Transverse colon (tissue), 4 donors: ENCODE results near the gene ELK3. TPM values are rescaled to one million over a fixed set of nuclear protein-coding genes. Genes with fewer than 3 reads are reported as not detected.
A peak's percentile ranks its signal among the peaks of the same experiment; 100 is the strongest.

ENCODE experiments used
- DNase-seq: peaks from one replicate; pipeline ENCODE4 v3.0.0-alpha.2; 2019
- H3K27ac ChIP-seq, 4 donors: fragments of 200-600 bp; sonication (generic); 2 replicates each; pipeline ENCODE4 v1.5.1; 2016 to 2018; ENCODE audit warnings: inconsistent platforms in 4 of 4
- H3K27me3 ChIP-seq: fragments of 200-600 bp; sonication (generic); 2 replicates; pipeline ENCODE4 v1.5.1; 2017; ENCODE audit warnings: inconsistent platforms
- H3K36me3 ChIP-seq, 4 donors: fragments of 200-600 bp; sonication (generic); 2 replicates each; pipeline ENCODE4 v1.5.1; 2017 to 2019; ENCODE audit warnings: inconsistent platforms in 4 of 4
- H3K4me1 ChIP-seq, 4 donors: fragments of 200-600 bp; sonication (generic); 2 replicates each; pipeline ENCODE4 v1.5.1; 2017 to 2020; ENCODE audit warnings: inconsistent platforms in 4 of 4
- H3K4me3 ChIP-seq, 4 donors: fragments of 200-600 bp; sonication (generic); 1 replicate in 1 of 4; 2 replicates in 3 of 4; pipeline versions ENCODE4 v1.5.1 to v1.6.1; 2017 to 2019; ENCODE audit warnings: inconsistent platforms in 4 of 4
- H3K9me3 ChIP-seq, 2 donors: fragments of 200-600 bp; sonication (generic); 2 replicates each; pipeline ENCODE4 v1.5.1; 2017 to 2019; ENCODE audit warnings: inconsistent platforms in 2 of 2
- CTCF ChIP-seq, 5 experiments: fragments of 200-600 bp in 3 of 5; fragments of 450-650 bp in 2 of 5; sonication (generic) in 3 of 5; IDR thresholded peaks; 1 replicate in 2 of 5; 2 replicates in 3 of 5; pipeline ENCODE4 v1.5.1; 2016 to 2017; ENCODE audit warnings: antibody characterized with exemption in 5 of 5, inconsistent platforms in 3 of 5, mild to moderate bottlenecking in 2 of 5, moderate library complexity in 1 of 5
- EP300 ChIP-seq: sonication (generic); formaldehyde crosslinking; IDR thresholded peaks from one replicate; pipeline ENCODE4 v1.6.1; 2017; ENCODE audit warnings: antibody characterized with exemption, low read depth
- POLR2A ChIP-seq: fragments of 450-650 bp; IDR thresholded peaks from one replicate; pipeline ENCODE4 v1.6.1; 2016; ENCODE audit warnings: antibody characterized with exemption, mild to moderate bottlenecking, moderate library complexity
- POLR2AphosphoS5 ChIP-seq, 3 donors: sonication (generic); formaldehyde crosslinking; IDR thresholded peaks; one replicate each; pipeline ENCODE4 v1.6.1; 2016; ENCODE audit warnings: antibody characterized with exemption in 3 of 3
- WGBS, 2 donors: methylation state at CpG; one replicate each; pipeline ENCODE4 v1.1.5; 2018; ENCODE audit warnings: low coverage in 1 of 2; 5-methylcytosine and 5-hydroxymethylcytosine counted together
- in situ Hi-C, 4 donors: fragments of 200-750 bp; cut with MboI; loops; one replicate each; pipeline versions ENCODE4 v1.15.0 to v1.15.1; 2017; ENCODE audit warnings: low sequenced_read_pairs in 3 of 4, low pct_ligation_motif_present in 1 of 4, low pct_unique_long_range_greater_than_20kb in 1 of 4
- intact Hi-C: fragments of 100-400 bp; cut with DNase I; formaldehyde crosslinking; loops from one replicate; pipeline ENCODE4 v1.15.1; 2023; ENCODE audit warnings: low total_unique reads
- total RNA-seq, 4 donors: library from RNA; depleted of rRNA; stranded (reverse); fragments of >200 nt; gene quantifications; one replicate each; pipeline ENCODE4 v1.1.0, GENCODE V29; 2016

The ELK3 gene
- total RNA-seq, 4 donors from 2014 or later = 2.2 to 11.3 (median 5.3) TPM

- 74 to 78% methylated on average over 7 to 8 of the region's 8 CpGs for WGBS, 2 donors
- intact Hi-C loops = no loop called here
- Histone ChIP-seq H3K27me3 (no peaks in the 10 kb centered on the region), H3K27ac (peak overlapping the region; percentile 47 to 67 (median 58)), H3K4me1 (peaks cover 0 to 27% (median 0%) of the 10 kb centered on the region in 4 donors), H3K36me3 (no peaks in the 10 kb centered on the region), H3K4me3 (no peak overlapping the region), H3K9me3 (no peaks in the 10 kb centered on the region)
- TF ChIP-seq POLR2A = no peak
- TF ChIP-seq POLR2AphosphoS5 (IDR thresholded peaks at IDR 0.05) = peak in 1 of 3 donors; percentile 23
- DNase-seq = peak; percentile 38
- in situ Hi-C loops = no loop called here
Observed at GRCh38 chr12:96255077-96255476, 60.9 kb downstream of the ELK3 start.

- no peaks in the 10 kb centered on the region for H3K9me3 ChIP-seq
- H3K27ac ChIP-seq = peak overlapping the region; percentile 57 to 67 (median 62)
- no peaks in the 10 kb centered on the region for H3K36me3 ChIP-seq
- peaks cover 0 to 27% (median 0%) of the 10 kb centered on the region in 4 donors for H3K4me1 ChIP-seq
- intact Hi-C loops = no loop called here
- H3K27me3 ChIP-seq = no peaks in the 10 kb centered on the region
- H3K4me3 ChIP-seq = no peak overlapping the region
- DNase-seq = no peak
- WGBS, 2 donors = 78 to 93% methylated on average over 3 to 7 of the region's 7 CpGs
- in situ Hi-C loops = no loop called here
- TF ChIP-seq POLR2AphosphoS5 (IDR thresholded peaks at IDR 0.05) (no peak), POLR2A (no peak), EP300 (no peak), CTCF (IDR thresholded peaks at IDR 0.05) (no peak)
Observed at GRCh38 chr12:96256672-96257361, 62.6 kb downstream of the ELK3 start.

- Histone ChIP-seq H3K36me3 (no peaks in the 10 kb centered on the region), H3K4me3 (no peak overlapping the region), H3K4me1 (peaks cover 0 to 27% (median 0%) of the 10 kb centered on the region in 4 donors), H3K27ac (peak overlapping the region; percentile 57 to 67 (median 62)), H3K9me3 (no peaks in the 10 kb centered on the region), H3K27me3 (no peaks in the 10 kb centered on the region)
- 80 to 81% methylated on average over 1 to 2 of the region's 2 CpGs for WGBS, 2 donors
- DNase-seq = no peak
- no peak for TF ChIP-seq CTCF (IDR thresholded peaks at IDR 0.05)
- no peak for TF ChIP-seq POLR2A
- no peak for TF ChIP-seq POLR2AphosphoS5 (IDR thresholded peaks at IDR 0.05)
- no peak for TF ChIP-seq EP300
- intact Hi-C loops (no loop called here), in situ Hi-C loops (no loop called here)
Observed at GRCh38 chr12:96257550-96258103, 63.5 kb downstream of the ELK3 start.

- peak overlapping the region; percentile 57 to 67 (median 62) for H3K27ac ChIP-seq
- no peak for DNase-seq
Observed at GRCh38 chr12:96258104-96258961, 64.2 kb downstream of the ELK3 start.

More at GRCh38 chr12:96258104-96258961, 64.2 kb downstream of the ELK3 start:
- in situ Hi-C loops = no loop called here
- Histone ChIP-seq H3K9me3 (no peaks in the 10 kb centered on the region), H3K4me1 (peaks cover 0 to 32% (median 0%) of the 10 kb centered on the region in 4 donors), H3K36me3 (no peaks in the 10 kb centered on the region), H3K27me3 (no peaks in the 10 kb centered on the region), H3K4me3 (no peak overlapping the region)
- TF ChIP-seq POLR2A (no peak), EP300 (no peak), POLR2AphosphoS5 (IDR thresholded peaks at IDR 0.05) (no peak), CTCF (IDR thresholded peaks at IDR 0.05) (no peak)
- 50 to 62% methylated on average over 1 to 8 of the region's 8 CpGs for WGBS, 2 donors
- intact Hi-C loops = no loop called here
